Measurements from ENCODE around the gene NEDD4L.

NEDD4L gene

DNA sequence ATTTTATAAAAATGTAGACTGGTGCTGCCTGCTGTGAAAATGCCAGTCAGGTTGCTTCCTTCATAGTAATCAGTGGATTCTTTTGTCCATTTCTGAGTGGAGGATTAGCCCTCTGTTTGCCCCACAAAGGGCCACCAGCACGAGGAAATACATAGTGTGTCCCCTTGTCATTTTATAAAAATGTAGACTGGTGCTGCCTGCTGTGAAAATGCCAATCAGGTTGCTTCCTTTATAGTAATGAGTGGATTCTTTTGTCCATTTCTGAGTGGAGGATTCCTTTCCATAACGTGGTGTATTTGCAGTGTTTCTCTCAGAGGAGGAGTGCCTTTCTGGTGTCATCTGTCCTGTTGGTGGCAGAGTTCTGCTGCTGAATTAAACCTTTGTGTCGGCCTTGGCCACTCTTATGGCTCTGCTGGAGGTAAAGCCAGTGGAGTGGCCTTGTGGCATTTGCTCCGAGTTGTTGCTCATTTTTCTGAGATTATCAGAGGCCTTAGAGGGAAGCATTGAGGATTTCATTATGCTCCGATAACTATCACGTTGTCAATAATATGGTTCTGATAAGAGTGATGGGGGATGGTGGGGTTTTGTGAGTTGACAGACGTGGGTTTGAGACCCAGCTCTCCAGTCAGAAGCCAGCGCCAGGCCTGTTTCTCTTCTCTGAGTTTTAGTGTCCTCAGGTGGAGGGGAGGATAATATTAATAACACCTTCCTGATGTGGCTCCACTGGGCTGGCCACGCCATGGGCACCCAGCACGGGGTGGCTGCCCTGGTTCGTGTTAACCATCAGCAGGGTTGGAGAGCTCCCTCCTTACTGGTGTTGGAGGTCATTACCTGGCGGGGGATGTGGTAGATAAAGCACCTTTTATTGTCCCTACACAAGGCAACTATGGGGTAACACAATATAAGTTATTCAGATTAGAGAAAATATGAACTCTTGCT is 96.6 kb downstream of the NEDD4L start (continued):
- no peak for TF ChIP-seq ZNF8 (CRISPR knock-in tag; IDR thresholded peaks at IDR 0.05)

DNA sequence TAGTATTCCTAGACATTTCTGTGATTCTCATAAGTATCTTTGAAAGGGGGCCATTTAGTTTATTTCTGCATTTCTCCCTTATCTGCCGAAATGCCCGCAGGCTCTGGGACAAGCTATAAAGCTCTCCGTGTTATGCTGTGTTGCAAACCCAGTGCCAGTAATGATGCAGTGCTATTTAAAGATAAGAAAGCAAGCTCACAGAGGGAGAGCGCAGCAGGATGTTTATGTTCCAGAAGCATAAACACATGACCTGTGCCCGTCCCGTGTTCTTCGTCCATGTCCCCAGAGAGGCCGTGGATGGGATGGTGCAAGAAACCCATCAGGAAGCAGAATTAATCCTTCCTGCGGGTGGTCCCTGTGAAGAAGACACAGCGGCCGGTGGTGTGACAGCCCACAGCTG is 99.4 kb downstream of the NEDD4L start:
- no peak for ATAC-seq
- TF ChIP-seq TCF4 (CRISPR knock-in tag; IDR thresholded peaks at IDR 0.05; ENCODE audit: borderline replicate concordance) (peak; percentile 19; the same call in 1 of the 2 replicates), ISL1 (CRISPR knock-in tag; IDR thresholded peaks at IDR 0.05) (no peak)

- no peak for TF ChIP-seq TCF4 (CRISPR knock-in tag; IDR thresholded peaks at IDR 0.05; ENCODE audit: borderline replicate concordance)
- no peak for TF ChIP-seq ZNF8 (CRISPR knock-in tag; IDR thresholded peaks at IDR 0.05)
- no peak for TF ChIP-seq GLIS3 (CRISPR knock-in tag; IDR thresholded peaks at IDR 0.05)
- TF ChIP-seq SNAI2 (CRISPR knock-in tag; IDR thresholded peaks at IDR 0.05) = no peak
- TF ChIP-seq PPARA (CRISPR knock-in tag; IDR thresholded peaks at IDR 0.05; ENCODE audit: borderline replicate concordance) = no peak
- no peak for TF ChIP-seq ARNTL (CRISPR knock-in tag; IDR thresholded peaks at IDR 0.05; ENCODE audit: borderline replicate concordance, low read depth)
- no peak for TF ChIP-seq PATZ1 (CRISPR knock-in tag; IDR thresholded peaks at IDR 0.05; ENCODE audit: borderline replicate concordance)
- TF ChIP-seq ZFP3 (CRISPR knock-in tag; IDR thresholded peaks at IDR 0.05) = no peak
- TF ChIP-seq ZFP30 (CRISPR knock-in tag; IDR thresholded peaks at IDR 0.05) = no peak
- TF ChIP-seq CSDC2 (CRISPR knock-in tag; IDR thresholded peaks at IDR 0.05) = no peak
- no peak for TF ChIP-seq ZC3H10 (CRISPR knock-in tag; IDR thresholded peaks at IDR 0.05)
- TF ChIP-seq BACH2 (CRISPR knock-in tag; IDR thresholded peaks at IDR 0.05; ENCODE audit: borderline replicate concordance) = no peak
- TF ChIP-seq, protein P1, sequence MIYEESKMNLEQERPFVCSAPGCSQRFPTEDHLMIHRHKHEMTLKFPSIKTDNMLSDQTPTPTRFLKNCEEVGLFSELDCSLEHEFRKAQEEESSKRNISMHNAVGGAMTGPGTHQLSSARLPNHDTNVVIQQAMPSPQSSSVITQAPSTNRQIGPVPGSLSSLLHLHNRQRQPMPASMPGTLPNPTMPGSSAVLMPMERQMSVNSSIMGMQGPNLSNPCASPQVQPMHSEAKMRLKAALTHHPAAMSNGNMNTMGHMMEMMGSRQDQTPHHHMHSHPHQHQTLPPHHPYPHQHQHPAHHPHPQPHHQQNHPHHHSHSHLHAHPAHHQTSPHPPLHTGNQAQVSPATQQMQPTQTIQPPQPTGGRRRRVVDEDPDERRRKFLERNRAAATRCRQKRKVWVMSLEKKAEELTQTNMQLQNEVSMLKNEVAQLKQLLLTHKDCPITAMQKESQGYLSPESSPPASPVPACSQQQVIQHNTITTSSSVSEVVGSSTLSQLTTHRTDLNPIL (CRISPR knock-in tag; IDR thresholded peaks at IDR 0.05; ENCODE audit: low read depth) = no peak
- TF ChIP-seq ZNF70 (CRISPR knock-in tag; IDR thresholded peaks at IDR 0.05) = no peak
- no peak for TF ChIP-seq CSRNP3 (CRISPR knock-in tag; IDR thresholded peaks at IDR 0.05)
- no peak for ATAC-seq
Measured at GRCh38 chr18:58144106-58144505, 100.1 kb downstream of the NEDD4L start.

GRCh38 chr18:58144671-58145285 is 100.8 kb downstream of the NEDD4L start:
- no peak for ATAC-seq
- no peak for TF ChIP-seq ZFP30 (CRISPR knock-in tag; IDR thresholded peaks at IDR 0.05)
- no peak for TF ChIP-seq ESRRG (CRISPR knock-in tag; IDR thresholded peaks at IDR 0.05)
- TF ChIP-seq ZC3H10 (CRISPR knock-in tag; IDR thresholded peaks at IDR 0.05) = no peak
- no peak for TF ChIP-seq SNAI2 (CRISPR knock-in tag; IDR thresholded peaks at IDR 0.05)
- TF ChIP-seq TOX (CRISPR knock-in tag; IDR thresholded peaks at IDR 0.05; ENCODE audit: borderline replicate concordance) = no peak
- TF ChIP-seq ZNF8 (CRISPR knock-in tag; IDR thresholded peaks at IDR 0.05) = no peak
- TF ChIP-seq PPARA (CRISPR knock-in tag; IDR thresholded peaks at IDR 0.05; ENCODE audit: borderline replicate concordance) = no peak
- TF ChIP-seq ZNF565 (CRISPR knock-in tag; conservative IDR thresholded peaks at IDR 0.05; ENCODE audit: low read depth) = no peak
- TF ChIP-seq TSHZ2 (CRISPR knock-in tag; IDR thresholded peaks at IDR 0.05) = no peak
- TF ChIP-seq ISL1 (CRISPR knock-in tag; IDR thresholded peaks at IDR 0.05) = no peak
- TF ChIP-seq CSRNP3 (CRISPR knock-in tag; IDR thresholded peaks at IDR 0.05) = no peak
- no peak for TF ChIP-seq OSR1 (CRISPR knock-in tag; IDR thresholded peaks at IDR 0.05)
- TF ChIP-seq, protein P1 (CRISPR knock-in tag; IDR thresholded peaks at IDR 0.05; ENCODE audit: low read depth) = no peak
- TF ChIP-seq GLIS3 (CRISPR knock-in tag; IDR thresholded peaks at IDR 0.05) = no peak
- no peak for TF ChIP-seq PATZ1 (CRISPR knock-in tag; IDR thresholded peaks at IDR 0.05; ENCODE audit: borderline replicate concordance)
- TF ChIP-seq RARB (CRISPR knock-in tag; IDR thresholded peaks at IDR 0.05) = no peak
